HG02798 (cell line): ENCODE results near the gene SGPL1.
"Not testable (repeated sequence)": the region's sequence is repeated elsewhere in the genome, so short reads cannot be mapped to it uniquely, and the experiment has no call there.

Source experiments
- ATAC-seq: cut with Tn5 transposase; IDR thresholded peaks from one replicate; pipeline ENCODE4 v1.9.1; 2021; ENCODE audit warnings: mild to moderate bottlenecking; ENCODE audit not compliant: unreplicated experiment, poor library complexity

Gene SGPL1

GRCh38 chr10:70815504-70816219, at the start of gene SGPL1:
Gene SGPL1, plus strand, starts transcription at chr10:70815948. Its CDS starts 906 bp downstream, at chr10:70816854.
- ATAC-seq, result peak; percentile 95

- ATAC-seq, result not testable (repeated sequence)
Measured at GRCh38 chr10:70768026-70768685, 47.6 kb upstream of the SGPL1 start.

- ATAC-seq, result no peak
Measured at GRCh38 chr10:70769121-70769520, 46.6 kb upstream of the SGPL1 start.

GRCh38 chr10:70770001-70770400, 45.7 kb upstream of the SGPL1 start:
- no peak for ATAC-seq

GRCh38 chr10:70770516-70770915, 45.2 kb upstream of the SGPL1 start:
- not testable (repeated sequence) for ATAC-seq

- no peak for ATAC-seq
Measured at GRCh38 chr10:70771311-70772194, 44.2 kb upstream of the SGPL1 start.

- no peak for ATAC-seq
Measured at GRCh38 chr10:70772627-70773026, 43.1 kb upstream of the SGPL1 start.

GRCh38 chr10:70773461-70773860, 42.3 kb upstream of the SGPL1 start:
- no peak for ATAC-seq

GRCh38 chr10:70773965-70774809, 41.6 kb upstream of the SGPL1 start:
- ATAC-seq, result no peak

GRCh38 chr10:70774810-70775678, 40.7 kb upstream of the SGPL1 start:
- ATAC-seq, result no peak

GRCh38 chr10:70775679-70776454, 39.9 kb upstream of the SGPL1 start:
- ATAC-seq, result no peak

GRCh38 chr10:70776455-70777005, 39.2 kb upstream of the SGPL1 start:
- ATAC-seq, result no peak

- no peak for ATAC-seq
Measured at GRCh38 chr10:70777063-70777875, 38.5 kb upstream of the SGPL1 start.

- ATAC-seq, result no peak
Measured at GRCh38 chr10:70778267-70778924, 37.4 kb upstream of the SGPL1 start.

- ATAC-seq, result no peak
Measured at GRCh38 chr10:70779088-70779487, 36.7 kb upstream of the SGPL1 start.

- no peak for ATAC-seq
Measured at GRCh38 chr10:70779511-70780369, 36.0 kb upstream of the SGPL1 start.
